ENCODE data around the gene SLC25A10. TPM values are rescaled to one million over a fixed set of nuclear protein-coding genes. Genes with fewer than 3 reads are reported as not detected.

Gene SLC25A10
- total and polyA plus RNA-seq, 2 of the 8 experiments (the other 6 are each of a cell fraction or from before 2014, with no cell fraction given): 22.2 to 43.0 TPM

- H2AK5ac ChIP-seq (ENCODE audit: low read depth, low read length): peak overlapping the region; percentile 95; the same call in 1 of the 2 replicates
- peak overlapping the region; percentile 46; the same call in 1 of the 2 replicates for H3K27ac ChIP-seq (ENCODE audit: low read depth, low read length)
- H2BK20ac ChIP-seq (ENCODE audit: low read length): no peak overlapping the region
- peak overlapping the region; percentile 52; the same call in 1 of the 2 replicates for H2BK5ac ChIP-seq (ENCODE audit: low read depth, low read length)
- H2BK12ac ChIP-seq (ENCODE audit: low read depth, low read length): no peak overlapping the region
- peak overlapping the region; percentile 90 for H4K8ac ChIP-seq (ENCODE audit: extremely low read depth, insufficient read depth, low read length)
- peaks cover 0 to 32% of the 10 kb centered on the region in 2 experiments for H4K20me1 ChIP-seq (replicated peaks in 1 of 2; ENCODE audit: control insufficient read depth in 1 of 2, insufficient read depth in 2 of 2, low read length in 2 of 2)
- H2AFZ ChIP-seq (ENCODE audit: low read length): no peak overlapping the region
- peak overlapping the region in 3 of 4 experiments; percentile 65 to 72 (median 69); a peak in 5 of 7 replicates for H3K9ac ChIP-seq (replicated peaks in 1 of 4; ENCODE audit: extremely low read depth in 1 of 4, low read depth in 3 of 4, low read length in 3 of 4)
- WGBS, 2 experiments (ENCODE audit: extremely low coverage in 1 of 2, insufficient coverage in 1 of 2, insufficient read length in 1 of 2, insufficient replicate concordance in 2 of 2, low coverage in 1 of 2, low lambda C conversion rate in 2 of 2, missing lambda C conversion rate in 1 of 2): 29% methylated on average over 16 of the region's 16 CpGs; no CpG with 5 or more reads in 1 of the 2 experiments
- H3K4ac ChIP-seq (replicated peaks; ENCODE audit: insufficient read length, low read depth, low read length): no peak overlapping the region
- no peak overlapping the region for H3K23ac ChIP-seq (ENCODE audit: insufficient read length)
- no peaks in the 10 kb centered on the region; a peak in 1 of 7 replicates for H3K27me3 ChIP-seq (replicated peaks in 1 of 4; ENCODE audit: control insufficient read depth in 3 of 4, extremely low read depth in 1 of 4, insufficient read depth in 3 of 4, low read length in 3 of 4)
- H3K14ac ChIP-seq (ENCODE audit: insufficient read length): no peak overlapping the region
- no peaks in the 10 kb centered on the region for H3K9me3 ChIP-seq (ENCODE audit: insufficient read depth in 2 of 2, low read depth in 1 of 2, low read length in 1 of 2)
- peaks cover 3 to 14% (median 7%) of the 10 kb centered on the region in 4 experiments; a peak in 6 of 7 replicates for H3K4me1 ChIP-seq (replicated peaks in 1 of 4; ENCODE audit: control insufficient read depth in 3 of 4, insufficient read depth in 4 of 4, low read length in 3 of 4)
- no peak overlapping the region for H4K5ac ChIP-seq (ENCODE audit: insufficient read length, low read depth, low read length)
- H2BK120ac ChIP-seq (replicated peaks; ENCODE audit: low read depth, low read length): no peak overlapping the region
- H3K79me2 ChIP-seq (ENCODE audit: control insufficient read depth in 1 of 2, insufficient read depth in 2 of 2, low read length in 2 of 2): peaks cover 4 to 39% of the 10 kb centered on the region in 2 experiments; a peak in 3 of 4 replicates
- FAIRE-seq: no peak
- H3K36me3 ChIP-seq (ENCODE audit: control insufficient read depth in 2 of 4, insufficient read depth in 4 of 4, low read length in 3 of 4): peaks cover 2 to 23% (median 17%) of the 10 kb centered on the region in 4 experiments; a peak in 6 of 8 replicates
- H3K18ac ChIP-seq (ENCODE audit: extremely low read depth, low read length): no peak overlapping the region
- peak; percentile 98 for TF ChIP-seq E2F6 (IDR thresholded peaks at IDR 0.05)
- TF ChIP-seq SRF (IDR thresholded peaks at IDR 0.05; ENCODE audit: low read depth, low read length): no peak
- TF ChIP-seq MAX (IDR thresholded peaks at IDR 0.05): peak; percentile 93
- H3K56ac ChIP-seq (replicated peaks; ENCODE audit: insufficient read length, low read depth, low read length): peak overlapping the region; percentile 56
- DNase-seq (ENCODE audit: low read depth in 1 of 2, low spot score in 2 of 2): no peak
- peaks cover 12% of the 10 kb centered on the region for H3K23me2 ChIP-seq (ENCODE audit: low read depth, low read length)
- peak overlapping the region; percentile 76 to 88 for H3K4me2 ChIP-seq (ENCODE audit: insufficient read depth in 1 of 2, low read depth in 2 of 2, low read length in 2 of 2)
- H2BK15ac ChIP-seq (ENCODE audit: low read length): 0 out of 2 replicates have a peak overlapping the region, but pooled peaks have one; percentile 61
- H3K4me3 ChIP-seq (ENCODE audit: extremely low read depth in 1 of 4, insufficient read depth in 2 of 4, low read depth in 3 of 4, low read length in 4 of 4): peak overlapping the region; percentile 57 to 88 (median 76)
- peaks cover 15% of the 10 kb centered on the region for H3K79me1 ChIP-seq (ENCODE audit: low read depth, low read length)
- no peak overlapping the region for H4K91ac ChIP-seq (replicated peaks; ENCODE audit: insufficient read length, low read length)
- POLR2A ChIA-PET (ENCODE audit: partially characterized antibody): interaction anchor here (1.3 to 28.4 kb wide), 8 partner anchors 8 to 161 kb away, joined by 3 to 436 read pairs (median 10); partner anchors contain the start of genes CCDC137, MRPL12, OXLD1 and SLC25A10
- CTCF ChIA-PET (ENCODE audit: partially characterized antibody): interaction anchor here (0.8 to 3.1 kb wide), 5 partner anchors 9 to 185 kb away, joined by 3 to 20 read pairs (median 7); no protein-coding TSS in a partner anchor
These were observed 27.6 kb upstream of the SLC25A10 start for GRCh38 chr17:81684442-81684911.

Measured in H1 (cell line).